NCI-H446 treated with DMSO at 0.1 percent for 48 hours (cell line): ENCODE results near the gene RIT2.

Source experiments
- DNase-seq: peaks from one replicate; lab custom pipeline; 2025; lab: John Stamatoyannopoulos, UW

The RIT2 gene

GRCh38 chr18:43010611-43011010 lies 104.9 kb downstream of the RIT2 start:
- no peak for DNase-seq

DNA sequence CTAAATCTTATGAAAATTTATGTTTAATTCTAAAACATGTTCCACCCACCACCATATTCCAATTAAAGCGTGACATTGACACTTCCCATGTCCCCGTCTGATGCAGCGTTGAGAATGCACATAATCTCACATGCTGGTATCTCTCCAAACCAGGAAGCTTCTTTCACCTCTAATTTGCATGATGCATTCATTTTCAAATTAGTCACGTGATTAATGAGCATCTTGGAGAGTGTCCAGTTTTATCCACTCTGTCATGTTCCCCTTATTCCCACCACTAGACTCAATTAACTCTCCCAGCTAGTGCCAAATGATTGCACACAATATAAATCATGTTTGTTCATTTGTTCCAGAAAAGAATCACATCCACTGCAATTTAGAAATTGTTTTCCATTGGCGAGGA lies 105.8 kb downstream of the RIT2 start:
- peak; percentile 38 for DNase-seq

DNA sequence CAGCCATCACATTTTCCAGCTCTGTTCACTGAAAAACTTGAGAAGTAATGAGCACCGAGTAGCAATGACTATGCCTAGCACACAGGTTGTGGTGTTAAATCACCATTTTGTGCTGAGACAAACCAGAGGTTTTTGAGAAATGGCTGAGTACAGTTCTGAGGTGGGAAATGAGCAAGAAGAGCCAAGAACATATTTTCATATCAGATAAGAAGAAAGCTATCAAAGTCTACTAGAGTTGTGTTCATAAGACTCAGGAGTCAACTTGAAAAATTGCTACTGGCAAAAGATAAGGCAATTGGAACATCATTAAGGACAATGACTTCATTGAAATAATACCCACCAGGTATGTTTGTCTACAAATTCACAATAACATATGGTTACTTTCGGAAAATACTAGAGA lies 108.1 kb downstream of the RIT2 start:
- DNase-seq: no peak

DNA sequence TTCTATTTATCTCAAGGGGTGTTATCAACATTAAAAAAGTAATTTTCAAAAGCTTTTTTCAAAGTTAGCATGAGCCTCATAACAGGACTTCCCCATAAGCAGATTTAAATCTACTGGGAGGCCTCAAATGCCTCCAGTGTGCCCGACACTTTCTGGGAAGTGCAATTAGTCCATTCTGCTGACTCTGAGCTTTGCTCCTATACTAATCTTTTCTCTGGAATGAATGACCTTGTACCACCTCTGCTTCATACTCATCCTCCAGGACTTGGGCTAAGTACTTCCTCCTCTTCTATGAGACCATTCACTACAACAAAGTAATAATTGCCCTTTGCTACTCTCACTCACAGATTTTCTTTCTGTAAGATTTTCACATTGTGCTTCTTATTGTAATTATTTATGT lies 111.1 kb downstream of the RIT2 start:
- no peak for DNase-seq

DNA sequence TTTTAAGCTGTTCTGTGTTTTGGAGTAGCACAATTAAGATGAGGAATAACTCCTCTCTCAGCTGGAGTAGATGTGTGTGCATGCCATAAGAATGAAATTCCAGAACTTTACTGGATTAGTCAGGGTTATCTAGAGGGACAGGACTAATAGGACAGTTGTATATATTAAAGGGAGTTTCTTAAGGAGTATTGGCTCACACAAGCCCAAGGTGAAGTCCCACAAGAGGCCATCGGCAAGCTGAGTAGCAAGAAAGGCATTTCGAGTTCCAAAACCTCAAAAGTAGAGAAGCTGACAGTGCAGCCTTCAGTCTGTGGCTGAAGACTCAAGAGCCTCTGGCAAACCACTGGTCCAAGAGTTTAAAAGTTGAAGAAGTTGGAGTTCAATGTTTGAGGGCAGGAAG lies 113.7 kb downstream of the RIT2 start:
- DNase-seq: no peak

GRCh38 chr18:42996824-42997223 lies 118.7 kb downstream of the RIT2 start:
- no peak for DNase-seq

DNA sequence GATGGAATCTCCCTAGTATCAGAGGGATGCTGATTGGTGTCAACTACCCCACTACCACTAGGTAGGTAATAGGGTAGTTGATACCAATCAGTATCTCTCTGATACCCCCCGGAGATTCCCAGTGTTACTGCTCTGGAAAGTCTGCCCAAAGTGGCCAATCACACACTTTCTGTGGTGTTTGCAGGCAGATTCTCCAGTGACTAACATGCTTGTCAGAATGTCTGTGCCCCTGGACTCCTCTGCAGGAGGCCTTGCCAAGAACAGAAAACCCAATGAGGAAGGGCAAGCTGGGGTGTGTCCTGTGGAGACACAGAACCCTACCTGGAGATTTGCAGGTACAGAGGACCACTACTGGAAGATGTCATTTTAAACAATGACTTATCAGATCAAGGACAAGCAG lies 135.1 kb downstream of the RIT2 start:
- DNase-seq: no peak

GRCh38 chr18:42977982-42978637 lies 137.4 kb downstream of the RIT2 start:
- no peak for DNase-seq

GRCh38 chr18:42976869-42977590 lies 138.5 kb downstream of the RIT2 start:
- DNase-seq: no peak

DNA sequence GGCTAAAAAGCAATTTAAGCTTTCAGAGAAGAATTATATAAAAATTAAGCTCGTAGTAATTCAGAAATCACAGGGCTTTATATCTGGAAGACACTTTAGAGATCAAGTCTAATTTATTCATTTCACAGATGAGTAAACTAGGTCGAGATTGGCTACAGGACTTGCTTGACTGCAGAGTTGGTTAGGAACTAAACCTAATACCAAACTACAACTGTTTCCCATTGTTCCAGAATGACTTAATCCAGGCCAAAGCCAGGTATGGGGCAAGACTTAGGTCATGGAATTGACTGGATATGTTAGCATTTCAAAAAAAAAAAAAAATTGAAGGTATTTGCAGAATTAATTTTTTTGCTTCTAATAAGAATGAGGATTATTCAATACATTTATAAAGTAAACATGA lies 146.1 kb downstream of the RIT2 start:
- no peak for DNase-seq

DNA sequence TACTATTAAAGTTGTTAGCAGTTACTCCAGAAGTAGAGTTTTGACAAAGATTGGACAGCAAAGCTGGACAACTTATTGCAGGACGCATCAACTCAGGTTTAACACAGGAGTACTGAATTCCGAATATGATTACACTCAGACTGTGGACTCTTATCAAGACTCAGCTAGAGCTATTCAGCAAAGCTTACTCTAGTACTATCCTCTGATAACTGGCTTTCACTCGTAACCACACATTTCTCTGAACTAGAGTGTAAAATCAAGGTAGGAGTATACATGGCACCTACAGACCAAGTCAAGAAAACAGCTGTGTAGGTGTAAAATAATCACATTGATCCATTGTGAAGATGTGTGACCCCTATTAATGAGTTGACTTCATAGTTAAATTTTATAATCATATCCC lies 154.2 kb downstream of the RIT2 start:
- DNase-seq: no peak

GRCh38 chr18:42959528-42959927 lies 156.0 kb downstream of the RIT2 start:
- no peak for DNase-seq

DNA sequence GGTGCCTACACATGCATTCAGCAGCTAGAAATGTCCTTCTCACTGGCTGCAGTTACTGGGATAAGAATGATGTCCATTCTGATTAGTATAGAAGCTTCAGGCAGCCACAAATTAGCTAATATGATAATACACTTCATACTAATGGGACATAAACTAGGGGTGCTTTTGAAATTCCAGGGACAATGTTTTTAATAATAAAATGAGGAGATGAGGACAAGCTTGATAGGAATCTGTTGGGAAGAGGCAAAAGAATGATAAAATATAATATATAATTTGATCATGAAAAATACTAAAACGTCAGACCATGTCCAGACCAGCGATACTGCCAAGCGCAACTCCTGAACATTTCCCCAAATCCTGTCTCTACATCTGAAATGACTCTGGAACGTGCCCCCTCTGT lies 157.1 kb downstream of the RIT2 start:
- no peak for DNase-seq

DNA sequence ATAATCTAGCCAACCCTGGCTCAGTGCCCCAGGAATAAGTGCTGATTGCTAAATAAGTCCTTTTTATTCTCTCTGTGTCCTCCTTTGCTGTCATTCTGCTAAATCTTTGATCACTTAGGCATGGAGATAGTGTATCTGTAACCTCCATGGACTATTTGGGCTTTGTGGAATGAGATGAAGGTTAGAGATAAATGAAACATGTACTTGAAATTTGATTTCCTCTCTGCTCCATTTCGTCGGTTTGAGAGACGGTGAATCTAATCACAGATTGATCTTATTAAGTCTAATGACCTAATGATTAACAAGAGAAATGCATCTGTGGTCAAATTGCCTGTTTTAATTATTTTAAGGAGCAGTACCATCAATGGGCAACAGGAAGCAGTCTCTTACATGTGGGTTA lies 159.2 kb downstream of the RIT2 start:
- DNase-seq: no peak

GRCh38 chr18:42954887-42955286 lies 160.6 kb downstream of the RIT2 start:
- DNase-seq: no peak

DNA sequence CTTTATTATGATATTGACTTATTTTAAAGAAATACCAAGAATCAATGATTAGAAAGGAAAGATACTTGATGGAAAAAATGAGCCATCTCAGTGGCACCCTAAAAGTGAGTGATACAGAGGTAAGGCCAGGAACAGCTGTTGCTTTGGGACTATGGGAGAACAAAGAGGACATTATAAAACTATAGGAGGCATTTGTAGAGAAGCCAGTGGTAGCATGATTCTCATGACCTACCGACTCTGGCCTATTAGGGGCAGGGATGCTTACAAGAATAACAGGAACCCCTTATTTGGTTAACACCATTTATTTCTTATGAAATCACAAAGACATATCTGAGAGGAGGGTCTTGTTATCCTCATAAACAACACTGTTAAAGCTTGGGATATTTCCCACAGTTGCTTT lies 162.2 kb downstream of the RIT2 start:
- no peak for DNase-seq

DNA sequence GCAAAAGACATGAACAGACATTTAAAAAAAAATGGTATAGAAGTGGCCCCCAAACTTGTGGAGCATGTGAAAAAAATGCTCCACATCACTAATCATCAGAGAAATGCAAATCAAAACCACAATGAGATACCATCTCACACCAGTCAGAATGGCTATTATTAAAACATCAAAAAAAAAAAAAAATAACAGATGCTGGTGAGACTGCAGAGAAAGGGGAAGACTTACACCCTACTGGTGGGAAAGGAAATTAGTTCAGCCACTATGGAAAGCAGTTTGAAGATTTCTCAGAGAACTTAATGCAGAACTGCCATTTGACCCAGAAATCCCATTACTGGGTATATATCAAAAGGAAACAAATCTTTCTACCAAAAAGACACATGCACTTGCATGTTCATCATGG lies 164.8 kb downstream of the RIT2 start:
- DNase-seq: no peak

- no peak for DNase-seq
These were observed 166.7 kb downstream of the RIT2 start for GRCh38 chr18:42948831-42949230.

- no peak for DNase-seq
These were observed 173.6 kb downstream of the RIT2 start for GRCh38 chr18:42941860-42942259.

- DNase-seq: no peak
These were observed 174.5 kb downstream of the RIT2 start for GRCh38 chr18:42941021-42941420.

DNA sequence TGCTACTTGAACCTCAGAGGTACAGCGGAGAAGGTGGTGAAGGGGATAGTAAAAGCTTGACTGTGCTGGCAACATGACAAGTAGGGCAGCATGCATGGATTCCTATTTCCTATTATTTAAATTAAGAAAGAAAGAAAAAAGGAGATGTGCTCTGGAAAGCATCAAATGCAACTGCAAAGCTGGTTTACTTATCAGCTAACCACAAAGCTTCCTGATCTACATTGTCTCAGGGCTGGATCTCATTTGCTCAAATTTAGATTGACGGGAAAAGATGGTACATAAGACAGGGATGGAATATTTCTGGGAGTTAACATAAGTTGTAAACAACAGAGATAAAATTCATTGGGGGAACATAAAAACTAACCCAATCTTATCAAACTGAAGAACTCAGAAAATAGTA lies 178.0 kb downstream of the RIT2 start:
- no peak for DNase-seq

DNA sequence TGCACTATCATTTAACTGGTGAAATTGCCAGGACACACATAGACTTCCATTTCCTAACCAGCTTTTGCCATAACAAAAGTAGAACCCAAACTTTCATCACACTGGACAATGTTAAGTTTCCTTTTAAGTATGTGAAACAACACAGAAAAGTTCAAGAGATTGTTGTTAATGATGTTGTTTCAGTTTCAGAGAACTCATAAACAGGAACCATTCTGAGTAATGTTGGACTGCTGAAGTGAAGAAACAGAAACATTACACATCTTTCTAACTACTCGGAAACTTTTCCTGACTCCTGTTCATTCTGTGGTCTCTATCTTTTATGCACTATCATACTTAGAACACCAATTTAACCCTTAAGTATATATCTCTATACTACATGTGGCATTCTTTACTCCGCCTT lies 179.2 kb downstream of the RIT2 start:
- no peak for DNase-seq

- no peak for DNase-seq
These were observed 184.0 kb downstream of the RIT2 start for GRCh38 chr18:42931491-42931890.

DNA sequence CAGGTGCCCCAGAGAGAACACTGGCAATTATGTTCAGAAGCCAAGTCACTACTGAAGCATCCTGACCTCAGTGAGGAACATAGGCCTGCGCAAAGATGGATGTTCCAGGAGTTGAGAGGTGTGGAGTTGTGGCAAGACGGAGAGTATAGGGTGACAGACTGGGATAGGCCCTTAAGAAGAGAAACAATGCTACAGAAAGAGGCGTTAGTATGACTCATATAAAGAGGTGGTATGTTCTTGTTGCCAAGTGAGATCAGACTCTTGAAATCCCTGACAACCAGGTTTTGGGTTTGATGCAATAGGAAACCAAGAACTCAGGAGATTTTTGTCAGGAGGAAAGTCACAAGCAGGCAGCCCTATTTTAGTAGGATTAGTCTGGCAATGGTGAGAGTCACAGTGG lies 185.6 kb downstream of the RIT2 start:
- no peak for DNase-seq
